GM12864 (cell line): ENCODE data around the gene KCNJ12.
"Not testable (repeated sequence)": the region's sequence is repeated elsewhere in the genome, so short reads cannot be mapped to it uniquely, and the experiment has no call there.

ENCODE experiments used
- DNase-seq: peaks from one replicate; pipeline ENCODE4 v3.0.0-alpha.2; 2011; ENCODE audit warnings: low read depth
- H3K4me3 ChIP-seq: 2 replicates; pipeline ENCODE4 v1.5.1; 2011; ENCODE audit warnings: mild to moderate bottlenecking, low read depth, low read length, control low read depth
- TF ChIP-seq, protein P1 (sequence below): IDR thresholded peaks from 2 replicates; pipeline ENCODE4 v1.5.1; 2011; ENCODE audit warnings: low read depth, mild to moderate bottlenecking, moderate library complexity, low read length, control low read depth, inconsistent platforms; ENCODE audit errors: missing control alignments

KCNJ12 gene

DNA sequence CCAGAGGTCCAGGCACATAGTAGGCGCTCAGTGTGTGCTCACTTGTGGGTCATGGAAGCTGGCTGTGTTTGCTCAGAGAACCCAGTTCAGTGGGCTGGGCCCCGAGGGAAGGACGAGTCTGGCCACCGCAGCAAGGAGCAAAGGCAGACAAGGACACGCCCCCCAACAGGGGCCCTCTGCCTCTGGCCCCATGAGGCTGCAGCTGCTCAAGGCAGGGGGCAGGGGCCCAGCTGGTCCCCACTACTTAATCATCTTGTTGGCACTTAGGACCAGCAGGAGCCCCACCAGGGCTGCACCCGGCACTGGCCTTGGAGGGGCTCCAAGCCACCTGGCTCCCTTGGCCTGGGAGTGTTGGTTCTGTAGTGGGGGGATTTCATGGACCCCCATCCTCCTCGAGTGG, 16.1 kb downstream of the KCNJ12 start:
- TF ChIP-seq, protein P1, sequence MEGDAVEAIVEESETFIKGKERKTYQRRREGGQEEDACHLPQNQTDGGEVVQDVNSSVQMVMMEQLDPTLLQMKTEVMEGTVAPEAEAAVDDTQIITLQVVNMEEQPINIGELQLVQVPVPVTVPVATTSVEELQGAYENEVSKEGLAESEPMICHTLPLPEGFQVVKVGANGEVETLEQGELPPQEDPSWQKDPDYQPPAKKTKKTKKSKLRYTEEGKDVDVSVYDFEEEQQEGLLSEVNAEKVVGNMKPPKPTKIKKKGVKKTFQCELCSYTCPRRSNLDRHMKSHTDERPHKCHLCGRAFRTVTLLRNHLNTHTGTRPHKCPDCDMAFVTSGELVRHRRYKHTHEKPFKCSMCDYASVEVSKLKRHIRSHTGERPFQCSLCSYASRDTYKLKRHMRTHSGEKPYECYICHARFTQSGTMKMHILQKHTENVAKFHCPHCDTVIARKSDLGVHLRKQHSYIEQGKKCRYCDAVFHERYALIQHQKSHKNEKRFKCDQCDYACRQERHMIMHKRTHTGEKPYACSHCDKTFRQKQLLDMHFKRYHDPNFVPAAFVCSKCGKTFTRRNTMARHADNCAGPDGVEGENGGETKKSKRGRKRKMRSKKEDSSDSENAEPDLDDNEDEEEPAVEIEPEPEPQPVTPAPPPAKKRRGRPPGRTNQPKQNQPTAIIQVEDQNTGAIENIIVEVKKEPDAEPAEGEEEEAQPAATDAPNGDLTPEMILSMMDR = no peak
- H3K4me3 ChIP-seq = no peak overlapping the region
- no peak for DNase-seq

DNA sequence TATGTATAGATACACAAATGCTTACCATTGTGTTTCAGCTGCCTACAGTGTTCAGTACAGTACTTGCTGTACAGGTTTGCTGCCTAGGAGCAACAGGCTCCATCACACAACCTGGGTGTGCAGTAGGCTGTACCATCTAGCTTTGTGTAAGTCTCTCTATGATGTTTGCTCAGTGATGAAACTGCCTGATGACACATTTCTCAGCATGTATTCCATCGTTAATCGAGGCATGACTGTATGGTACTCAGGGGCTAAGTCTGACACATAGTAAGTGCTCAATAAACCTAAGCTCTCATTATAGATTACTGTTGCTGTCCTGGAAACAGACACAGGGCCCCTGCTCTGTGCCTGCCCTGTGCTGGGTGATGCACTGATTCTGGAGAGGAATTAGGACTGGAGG, 18.1 kb downstream of the KCNJ12 start:
- TF ChIP-seq, protein P1 = no peak
- H3K4me3 ChIP-seq = no peak overlapping the region
- peak; percentile 4 for DNase-seq

DNA sequence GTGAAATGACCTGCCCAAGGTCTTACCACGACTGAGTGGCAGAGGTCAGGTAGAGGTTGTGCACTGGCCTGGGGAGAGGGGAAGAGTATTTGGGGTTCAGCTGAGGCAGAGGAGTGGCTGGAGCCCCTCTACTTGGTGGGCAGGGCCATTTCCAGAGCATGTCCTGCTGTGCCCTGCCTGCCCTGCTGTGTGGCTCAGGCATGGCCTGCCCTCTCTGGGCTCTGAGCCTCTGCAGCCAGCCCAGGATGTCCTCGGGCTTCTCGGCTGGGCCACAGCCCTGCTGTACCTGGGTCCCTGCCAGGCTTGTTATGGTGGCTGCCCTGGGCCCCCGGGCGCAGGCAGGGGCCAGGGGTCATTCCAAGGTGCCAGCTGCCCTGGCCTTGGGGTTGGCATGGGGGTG, 19.6 kb downstream of the KCNJ12 start:
- TF ChIP-seq, protein P1 = no peak
- DNase-seq = no peak
- no peak overlapping the region for H3K4me3 ChIP-seq

DNA sequence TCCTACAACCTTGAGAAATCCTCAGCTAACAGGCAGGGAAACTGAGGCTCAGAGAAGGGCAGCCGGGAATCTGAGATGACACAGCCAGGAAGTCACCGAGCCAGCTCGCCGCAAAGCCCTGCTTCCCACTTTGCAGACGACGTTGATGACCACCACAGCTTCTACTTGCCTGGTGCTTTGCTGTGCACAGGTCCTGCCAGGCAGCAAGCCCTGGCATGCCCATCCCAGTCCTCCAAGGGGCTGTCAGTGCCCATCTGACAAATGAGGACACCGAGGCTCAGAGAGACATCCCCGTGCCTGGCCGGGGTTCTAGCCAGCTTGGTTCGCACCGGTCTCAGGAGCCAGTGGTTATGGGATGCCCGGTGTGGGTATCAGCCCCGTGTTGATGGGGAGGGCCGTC, 20.1 kb downstream of the KCNJ12 start:
- no peak for DNase-seq
- TF ChIP-seq, protein P1 = no peak
- H3K4me3 ChIP-seq = no peak overlapping the region

DNA sequence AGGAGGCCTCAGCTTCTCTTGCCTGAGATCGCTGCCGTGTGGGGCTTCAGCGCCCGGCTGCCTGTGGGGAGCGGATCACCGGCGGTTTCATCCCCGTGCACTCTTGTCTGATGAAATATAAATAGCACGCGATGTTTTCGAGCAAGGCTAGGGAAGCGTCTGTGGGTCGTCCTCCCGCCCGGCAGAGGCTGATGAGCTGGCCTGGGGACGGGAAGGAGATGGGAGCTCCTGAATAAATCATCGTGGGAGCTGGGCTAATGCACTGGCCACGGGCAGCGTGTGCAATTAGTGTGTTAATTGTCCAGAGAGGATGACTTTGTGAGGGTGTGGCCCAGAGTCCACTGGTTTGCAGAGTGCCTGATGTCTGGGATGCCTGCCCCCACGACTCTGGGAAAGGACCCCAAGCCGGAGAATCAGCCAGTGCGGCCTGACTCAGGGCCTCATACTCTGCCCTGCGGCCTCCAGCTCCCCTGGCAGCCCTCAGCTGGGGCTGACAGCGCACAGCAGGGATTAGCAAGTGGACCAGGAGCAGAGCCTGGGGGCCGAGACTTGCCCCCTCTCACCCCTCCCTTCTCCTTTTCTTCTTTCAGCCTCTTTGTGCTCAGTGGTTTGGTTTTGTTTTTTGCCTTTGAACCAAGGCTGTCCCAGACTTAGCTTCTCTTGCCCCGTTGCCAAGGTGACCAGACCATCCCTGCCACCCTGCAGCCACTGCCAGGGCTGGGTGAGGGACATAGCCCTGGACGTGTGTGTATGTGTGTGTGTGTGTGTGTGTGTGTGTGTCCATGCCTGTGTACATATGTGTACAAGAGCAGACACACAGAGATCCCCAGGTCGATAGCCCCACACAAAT, 21.4 kb downstream of the KCNJ12 start:
- DNase-seq = no peak
- TF ChIP-seq, protein P1 = no peak
- H3K4me3 ChIP-seq = no peak overlapping the region

DNA sequence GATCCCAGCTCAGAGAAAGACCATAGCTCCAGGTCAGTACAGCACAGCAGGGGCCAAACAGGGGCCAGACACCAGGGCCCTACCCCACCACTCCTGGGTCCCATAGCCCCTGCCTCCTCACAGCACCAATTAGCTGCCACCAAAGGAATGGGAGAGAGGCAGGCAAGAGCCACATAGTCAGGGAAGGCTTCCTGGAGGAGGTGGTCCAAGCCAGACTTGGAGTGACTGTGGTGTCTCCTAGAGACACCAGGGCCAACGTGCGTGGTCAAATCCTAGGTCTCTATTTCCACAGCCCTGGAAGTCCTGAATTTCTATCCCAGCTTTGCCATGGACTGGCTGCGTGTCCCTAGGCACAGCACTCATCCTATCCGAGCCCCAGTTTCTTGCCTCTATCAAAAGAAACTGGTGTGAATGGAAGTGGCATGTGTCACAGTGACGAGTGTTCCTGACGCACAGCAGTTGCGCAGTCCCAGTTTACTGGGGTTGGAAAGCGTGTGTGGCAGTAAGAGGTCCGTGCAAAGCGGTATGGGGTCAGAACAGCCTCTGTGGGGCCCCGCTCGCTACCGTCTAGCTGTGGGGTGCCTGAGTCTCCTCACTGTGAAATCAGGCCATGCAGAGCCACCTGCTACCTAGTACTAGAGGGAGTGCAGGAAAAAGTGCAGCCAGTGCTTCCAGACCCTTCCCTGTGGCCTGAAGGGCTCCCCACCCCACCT, 23.5 kb downstream of the KCNJ12 start:
- DNase-seq = no peak
- H3K4me3 ChIP-seq = no peak overlapping the region
- TF ChIP-seq, protein P1 = no peak

DNA sequence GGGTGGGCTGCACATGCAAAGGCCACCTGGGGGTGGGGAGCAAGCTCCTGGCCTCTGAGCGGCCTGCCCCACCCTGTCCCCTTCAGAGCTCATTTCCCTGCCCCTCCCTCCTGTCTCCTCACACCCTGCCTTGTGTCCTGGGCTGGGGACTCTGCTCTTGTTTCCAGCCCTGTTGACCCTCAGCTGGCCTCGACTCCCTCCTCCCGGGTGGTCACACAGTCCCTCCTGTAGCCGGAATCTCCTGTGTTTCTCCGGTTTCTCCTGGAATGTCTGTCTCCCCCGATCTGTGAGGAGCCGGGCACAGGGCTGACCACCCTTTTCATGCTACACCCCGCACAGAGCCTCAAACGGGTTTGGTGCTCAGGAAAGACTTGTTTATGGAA, 24.0 kb downstream of the KCNJ12 start:
- not testable (repeated sequence) for DNase-seq, H3K4me3 ChIP-seq
